Activated B cell treated with CpG ODN at 0.5 μM for 24 hours (primary cell): ENCODE data around the gene ATP8A2. TPM values are rescaled to one million over a fixed set of nuclear protein-coding genes. Genes with fewer than 3 reads are reported as not detected.

ENCODE experiments used
- ATAC-seq: fragments of 200-7000 bp; cut with Tn5 transposase; one replicate; pipeline ENCODE4 v1.10.0; 2021; ENCODE audit warnings: low read depth, mild to moderate bottlenecking, moderate library complexity
- CTCF ChIA-PET: fragments of 350-600 bp; sonication (Branson Sonifier 250); formaldehyde crosslinking; loops from one replicate; lab custom pipeline; 2021; ENCODE audit warnings: antibody characterized with exemption; lab: Charles Lee
- POLR2A ChIA-PET: fragments of 350-600 bp; sonication (Branson Sonifier 250); formaldehyde crosslinking; loops from one replicate; lab custom pipeline; 2021; ENCODE audit warnings: antibody characterized with exemption; lab: Charles Lee
- DNase-seq: peaks from one replicate; pipeline ENCODE4 v3.0.0; 2022
- H3K27ac Mint-ChIP-seq: one replicate; pipeline ENCODE4 v1.8.0; 2020; ENCODE audit warnings: mixed read lengths
- H3K27me3 Mint-ChIP-seq: one replicate; pipeline ENCODE4 v1.8.0; 2021; ENCODE audit warnings: mixed read lengths
- H3K36me3 Mint-ChIP-seq: one replicate; pipeline ENCODE4 v1.8.0; 2021; ENCODE audit warnings: low read depth, mixed read lengths
- H3K4me1 Mint-ChIP-seq: one replicate; pipeline ENCODE4 v1.8.0; 2021; ENCODE audit warnings: mixed read lengths
- H3K4me3 Mint-ChIP-seq: one replicate; pipeline ENCODE4 v1.8.0; 2020; ENCODE audit warnings: mild to moderate bottlenecking, mixed read lengths
- H3K9me3 Mint-ChIP-seq: one replicate; pipeline ENCODE4 v1.8.0; 2020; ENCODE audit warnings: mixed read lengths
- CTCF ChIP-seq: fragments of 200-600 bp; IDR thresholded peaks from one replicate; pipeline ENCODE4 v1.8.0; 2022; ENCODE audit warnings: antibody characterized with exemption, mild to moderate bottlenecking
- intact Hi-C: fragments of 100-400 bp; cut with micrococcal nuclease; formaldehyde crosslinking; loops from one replicate; pipeline ENCODE4 v1.15.1; 2024
- total RNA-seq: library from RNA; stranded (reverse); gene quantifications from 2 replicates; pipeline ENCODE4 v1.2.3, GENCODE V29; 2022

ATP8A2 gene
- total RNA-seq, 1 donor from 2014 or later: not detected

- Mint-ChIP-seq H3K27me3 (peaks cover 2% of the 10 kb centered on the region), H3K36me3 (no peaks in the 10 kb centered on the region), H3K4me1 (no peaks in the 10 kb centered on the region), H3K27ac (no peak overlapping the region), H3K4me3 (no peak overlapping the region), H3K9me3 (peaks cover 2% of the 10 kb centered on the region)
- no peak for ATAC-seq
- POLR2A ChIA-PET: no interaction called here
- intact Hi-C loops: no loop called here
- DNase-seq: no peak
- CTCF ChIA-PET: no interaction called here
- no peak for TF ChIP-seq CTCF
Observed at GRCh38 chr13:25958986-25959385, 587.2 kb downstream of the ATP8A2 start.

- H3K27me3 Mint-ChIP-seq: peaks cover 2% of the 10 kb centered on the region
- ATAC-seq (no peak), DNase-seq (no peak)
- POLR2A ChIA-PET: no interaction called here
- CTCF ChIA-PET: no interaction called here
- TF ChIP-seq CTCF: no peak
- H3K36me3 Mint-ChIP-seq: no peaks in the 10 kb centered on the region
- H3K27ac Mint-ChIP-seq: no peak overlapping the region
- H3K9me3 Mint-ChIP-seq: peaks cover 2% of the 10 kb centered on the region
- no peak overlapping the region for H3K4me3 Mint-ChIP-seq
- intact Hi-C loops: no loop called here
- no peaks in the 10 kb centered on the region for H3K4me1 Mint-ChIP-seq
Observed at GRCh38 chr13:25961294-25961693, 589.5 kb downstream of the ATP8A2 start.

GRCh38 chr13:25963674-25964073 is 591.9 kb downstream of the ATP8A2 start:
- POLR2A ChIA-PET: no interaction called here
- CTCF ChIA-PET: no interaction called here
- TF ChIP-seq CTCF: no peak
- no peak for DNase-seq
- Mint-ChIP-seq H3K27ac (no peak overlapping the region), H3K4me3 (no peak overlapping the region), H3K36me3 (no peaks in the 10 kb centered on the region), H3K27me3 (peaks cover 2% of the 10 kb centered on the region), H3K9me3 (no peaks in the 10 kb centered on the region), H3K4me1 (no peaks in the 10 kb centered on the region)
- intact Hi-C loops: no loop called here
- ATAC-seq: no peak

GRCh38 chr13:25965596-25965995 is 593.8 kb downstream of the ATP8A2 start:
- ATAC-seq (no peak), DNase-seq (no peak)
- Mint-ChIP-seq H3K27me3 (peaks cover 2% of the 10 kb centered on the region), H3K9me3 (no peaks in the 10 kb centered on the region), H3K27ac (no peak overlapping the region), H3K4me3 (no peak overlapping the region), H3K4me1 (no peaks in the 10 kb centered on the region), H3K36me3 (no peaks in the 10 kb centered on the region)
- no peak for TF ChIP-seq CTCF
- POLR2A ChIA-PET: no interaction called here
- CTCF ChIA-PET: no interaction called here
- intact Hi-C loops: no loop called here

GRCh38 chr13:25966086-25966485 is 594.3 kb downstream of the ATP8A2 start:
- CTCF ChIA-PET: no interaction called here
- no peaks in the 10 kb centered on the region for H3K9me3 Mint-ChIP-seq
- H3K36me3 Mint-ChIP-seq: no peaks in the 10 kb centered on the region
- H3K27ac Mint-ChIP-seq: no peak overlapping the region
- TF ChIP-seq CTCF: no peak
- H3K4me3 Mint-ChIP-seq: no peak overlapping the region
- DNase-seq (no peak), ATAC-seq (no peak)
- H3K27me3 Mint-ChIP-seq: peaks cover 2% of the 10 kb centered on the region
- POLR2A ChIA-PET: no interaction called here
- no peaks in the 10 kb centered on the region for H3K4me1 Mint-ChIP-seq
- intact Hi-C loops: no loop called here
